GM12875 (cell line): ENCODE measurements around the gene VWA3B.

Source experiments
- H3K4me3 ChIP-seq: one replicate; pipeline ENCODE4 v1.5.1; 2011; ENCODE audit warnings: low read depth, low read length, control low read depth
- TF ChIP-seq, protein P1 (sequence below): IDR thresholded peaks from 2 replicates; pipeline ENCODE4 v1.5.1; 2011; ENCODE audit warnings: low read depth, mild to moderate bottlenecking, control low read depth, inconsistent platforms, low read length, moderate library complexity, borderline replicate concordance; ENCODE audit not compliant: insufficient read depth

The VWA3B gene

DNA sequence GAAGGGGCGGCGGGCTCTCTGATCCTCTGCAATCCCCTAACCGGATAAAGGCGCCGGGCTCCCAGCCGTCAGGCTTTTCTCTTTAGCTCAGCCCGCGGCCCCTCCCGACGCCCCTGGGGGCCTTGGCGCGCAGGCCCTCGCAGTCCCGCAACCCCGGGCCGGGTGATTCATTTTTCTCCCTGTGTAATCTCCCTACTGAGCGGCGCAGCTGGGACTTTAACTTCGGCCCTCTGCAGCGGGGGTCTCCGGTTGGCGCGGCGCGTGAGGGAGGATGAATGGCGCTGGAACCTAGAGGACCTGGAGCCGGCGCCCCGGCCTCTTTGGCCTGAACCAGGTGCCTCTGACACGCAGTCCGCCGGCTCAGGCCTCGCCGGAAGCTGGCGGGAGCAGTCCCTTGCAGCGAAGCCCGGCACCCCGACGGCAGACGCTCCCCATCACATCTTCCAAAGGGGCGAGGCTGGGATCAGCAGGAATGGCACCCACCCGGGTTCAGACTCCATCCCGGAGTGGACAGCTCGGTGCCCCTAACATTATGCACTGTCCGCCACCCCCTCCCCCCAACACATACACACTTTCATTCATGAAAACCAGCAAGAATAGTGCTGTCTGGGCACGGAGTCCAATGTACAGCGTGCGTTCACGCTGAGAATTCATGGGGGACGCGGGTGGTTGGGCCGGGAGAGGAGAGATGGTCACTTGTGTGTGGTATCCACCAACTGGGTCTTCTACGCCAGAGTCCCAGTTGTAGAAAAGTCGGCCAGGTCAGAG lies 260.5 kb downstream of the VWA3B start:
- TF ChIP-seq, protein P1, sequence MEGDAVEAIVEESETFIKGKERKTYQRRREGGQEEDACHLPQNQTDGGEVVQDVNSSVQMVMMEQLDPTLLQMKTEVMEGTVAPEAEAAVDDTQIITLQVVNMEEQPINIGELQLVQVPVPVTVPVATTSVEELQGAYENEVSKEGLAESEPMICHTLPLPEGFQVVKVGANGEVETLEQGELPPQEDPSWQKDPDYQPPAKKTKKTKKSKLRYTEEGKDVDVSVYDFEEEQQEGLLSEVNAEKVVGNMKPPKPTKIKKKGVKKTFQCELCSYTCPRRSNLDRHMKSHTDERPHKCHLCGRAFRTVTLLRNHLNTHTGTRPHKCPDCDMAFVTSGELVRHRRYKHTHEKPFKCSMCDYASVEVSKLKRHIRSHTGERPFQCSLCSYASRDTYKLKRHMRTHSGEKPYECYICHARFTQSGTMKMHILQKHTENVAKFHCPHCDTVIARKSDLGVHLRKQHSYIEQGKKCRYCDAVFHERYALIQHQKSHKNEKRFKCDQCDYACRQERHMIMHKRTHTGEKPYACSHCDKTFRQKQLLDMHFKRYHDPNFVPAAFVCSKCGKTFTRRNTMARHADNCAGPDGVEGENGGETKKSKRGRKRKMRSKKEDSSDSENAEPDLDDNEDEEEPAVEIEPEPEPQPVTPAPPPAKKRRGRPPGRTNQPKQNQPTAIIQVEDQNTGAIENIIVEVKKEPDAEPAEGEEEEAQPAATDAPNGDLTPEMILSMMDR = no peak
- no peak overlapping the region for H3K4me3 ChIP-seq

DNA sequence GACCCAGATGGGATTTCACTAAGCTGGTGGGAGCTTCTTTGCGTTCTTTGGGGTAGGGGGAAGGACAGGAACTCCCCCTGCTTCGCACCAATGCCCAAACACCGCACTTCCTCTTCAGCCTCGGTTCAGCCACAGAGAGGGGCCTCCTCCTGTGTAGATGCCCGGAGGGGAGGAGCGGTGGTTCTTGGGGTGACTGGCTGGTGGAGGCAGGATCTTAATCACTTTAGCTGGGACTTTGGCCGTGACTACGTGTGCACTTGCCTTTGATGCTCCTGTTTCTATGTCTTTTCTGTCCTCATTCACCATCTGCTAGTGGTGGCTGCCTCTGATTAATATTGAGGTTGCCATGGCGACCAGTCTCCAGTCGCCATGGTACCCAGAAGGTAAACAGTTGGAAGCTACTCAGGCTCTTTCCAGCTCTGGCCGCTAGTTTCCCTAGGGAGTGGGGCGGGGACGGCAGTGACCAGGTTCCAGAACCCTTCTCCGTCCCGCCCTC lies 261.1 kb downstream of the VWA3B start:
- H3K4me3 ChIP-seq = no peak overlapping the region
- TF ChIP-seq, protein P1 = no peak

DNA sequence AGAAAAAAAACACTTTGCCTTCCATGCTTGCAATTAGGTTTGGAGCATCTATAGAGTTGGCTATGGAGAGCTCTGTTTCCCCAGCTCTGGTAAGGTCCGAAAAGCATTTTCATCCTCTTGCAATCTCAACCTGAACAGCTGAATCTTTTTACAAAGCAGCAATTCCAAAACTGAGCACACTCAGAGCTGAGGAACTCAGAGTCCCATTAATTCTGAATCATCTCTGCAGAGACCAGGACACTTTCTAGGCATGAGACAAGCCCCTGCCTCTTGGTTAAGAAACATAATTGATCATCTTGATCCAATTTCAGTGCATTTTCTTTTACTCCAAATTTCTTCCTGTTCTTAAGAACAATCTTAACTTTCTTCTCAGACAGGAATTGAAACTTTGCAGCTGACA lies 263.4 kb downstream of the VWA3B start:
- no peak overlapping the region for H3K4me3 ChIP-seq
- TF ChIP-seq, protein P1 = no peak

DNA sequence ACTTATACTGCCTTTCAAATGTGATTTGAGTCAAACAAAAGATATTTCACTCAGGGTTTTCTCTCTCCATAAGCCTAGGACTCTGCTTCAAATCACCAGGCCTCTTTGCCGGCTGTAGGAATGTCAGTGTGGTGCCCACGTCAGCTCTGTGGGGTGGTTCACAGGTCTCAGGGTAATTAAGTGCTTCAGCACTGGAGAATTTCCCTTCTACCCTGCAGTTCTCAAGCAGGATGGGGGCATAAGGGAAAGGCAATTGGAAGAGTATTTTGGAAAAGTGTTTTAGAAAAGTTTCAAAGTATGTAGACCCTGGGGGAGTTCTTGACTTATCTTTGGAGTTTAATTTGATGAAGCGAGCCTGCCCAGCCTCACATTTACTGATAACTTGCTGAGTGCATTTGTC lies 268.9 kb downstream of the VWA3B start:
- TF ChIP-seq, protein P1 = no peak
- H3K4me3 ChIP-seq = no peak overlapping the region

DNA sequence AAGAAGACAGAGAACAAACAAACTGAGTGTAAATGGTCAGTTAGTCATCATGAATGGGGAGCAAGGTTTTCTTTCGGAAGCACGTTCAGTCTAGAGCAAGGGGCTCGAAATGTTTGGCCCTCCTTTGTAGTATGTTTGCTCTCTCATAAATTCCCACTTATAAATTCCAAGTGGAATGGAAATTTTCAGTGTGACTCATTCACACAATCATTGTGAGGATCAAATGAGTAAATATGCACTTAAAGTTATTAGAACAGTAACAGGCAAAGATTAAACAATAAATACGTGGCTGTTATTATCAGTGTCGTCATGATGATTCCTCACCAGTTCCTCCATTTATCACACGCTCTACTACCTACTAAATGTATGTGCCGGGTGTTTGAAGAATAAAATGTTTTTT lies 269.8 kb downstream of the VWA3B start:
- TF ChIP-seq, protein P1 = no peak
- H3K4me3 ChIP-seq = no peak overlapping the region

DNA sequence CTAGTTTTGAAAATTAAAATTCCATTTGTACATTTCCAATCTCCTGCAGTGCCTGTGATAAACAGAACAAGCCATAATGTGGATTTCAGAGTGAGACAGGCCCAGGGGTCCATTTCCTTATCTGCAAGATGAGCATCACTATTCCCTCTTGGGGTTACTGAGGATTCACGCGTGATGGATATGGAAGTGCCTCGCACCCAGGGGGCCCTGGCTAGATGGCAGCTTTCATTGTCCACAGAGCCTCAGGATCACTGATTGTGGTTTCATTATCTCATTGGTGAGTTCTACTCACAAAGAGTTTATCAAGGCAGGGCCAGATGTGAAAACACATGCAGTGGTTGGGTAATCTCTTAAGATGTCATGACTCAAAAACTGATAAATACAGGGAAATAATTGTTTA lies 270.9 kb downstream of the VWA3B start:
- TF ChIP-seq, protein P1 = no peak
- no peak overlapping the region for H3K4me3 ChIP-seq

DNA sequence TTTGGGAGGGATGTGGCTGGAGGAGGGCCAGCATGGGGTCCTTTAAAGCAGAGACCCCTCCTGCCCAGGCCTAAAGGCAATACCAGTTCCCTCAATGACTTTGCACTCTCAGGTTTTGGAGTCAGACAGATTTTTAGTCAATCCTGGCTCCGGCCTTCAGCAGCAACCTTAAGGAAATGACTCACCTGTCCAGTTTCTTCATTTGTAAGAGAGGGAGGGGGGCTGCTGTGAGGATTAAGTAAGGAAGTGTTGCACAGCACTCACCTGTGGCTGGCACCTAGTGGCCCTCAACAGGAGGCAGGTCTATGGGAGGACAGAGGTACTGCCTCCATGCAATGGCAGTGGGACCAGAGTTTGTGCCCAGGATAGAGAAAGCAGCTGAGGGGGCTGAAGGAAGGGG lies 273.0 kb downstream of the VWA3B start:
- no peak overlapping the region for H3K4me3 ChIP-seq
- TF ChIP-seq, protein P1 = no peak
